HepG2 (cell line): ENCODE data around the gene MIS18BP1. TPM values are rescaled to one million over a fixed set of nuclear protein-coding genes. Genes with fewer than 3 reads are reported as not detected.
"Not testable (repeated sequence)": the region's sequence is repeated elsewhere in the genome, so short reads cannot be mapped to it uniquely, and the experiment has no call there.

Experiments used
- ATAC-seq: fragments of 200-7000 bp; cut with Tn5 transposase; 3 replicates; pipeline ENCODE4 v1.9.1; 2020; ENCODE audit warnings: mild to moderate bottlenecking, moderate library complexity
- BruUV-seq: library from RNA; stranded (reverse); fragments of 400-500 nt; replicated peaks from 2 replicates; lab custom pipeline; 2021; lab: Mats Ljungman, UMichigan
- CTCF ChIA-PET: fragments of 300-600 bp; formaldehyde crosslinking; extraction: SDS; loops from one replicate; lab custom pipeline; 2021; ENCODE audit warnings: low total read pairs, inconsistent platforms, low intra/inter-chr PET ratio; lab: Yijun Ruan, JAX
- POLR2A ChIA-PET: fragments of 350-600 bp; sonication (Branson Sonifier 250); formaldehyde crosslinking; loops from one replicate; lab custom pipeline; 2020; ENCODE audit warnings: antibody characterized with exemption, inconsistent platforms; lab: Yijun Ruan, JAX
- DNase-seq: peaks from one replicate; pipeline ENCODE4 v3.0.0-alpha.2; 2015; ENCODE audit warnings: low spot score
- FAIRE-seq: peaks from 3 replicates; lab custom pipeline; 2011; peaks lifted over from hg19 to GRCh38; lab: Jason Lieb, UNC
- H2AFZ ChIP-seq: one replicate; pipeline ENCODE4 v1.6.1; 2011; ENCODE audit warnings: low read length, inconsistent platforms
- H3K27ac ChIP-seq: fragments of 300-600 bp; 3 replicates; pipeline ENCODE4 v1.8.0; 2011; ENCODE audit warnings: mixed run types, mild to moderate bottlenecking, mixed read lengths, low read length, inconsistent platforms; ENCODE audit not compliant: insufficient read depth; ENCODE audit errors: extremely low read length
- H3K27me3 ChIP-seq, 2 experiments: fragments of 200-600 bp in 1 of 2; 2 replicates in 1 of 2; 3 replicates in 1 of 2; pipeline versions ENCODE4 v1.6.0 to v1.8.0; 2011; ENCODE audit warnings: low read length in 2 of 2, mild to moderate bottlenecking in 2 of 2, moderate library complexity in 2 of 2, inconsistent platforms in 1 of 2; ENCODE audit not compliant: insufficient read depth in 2 of 2, control insufficient read depth in 1 of 2
- H3K36me3 ChIP-seq, 2 experiments: fragments of 200-600 bp in 1 of 2; replicated peaks in 1 of 2; 2 replicates in 1 of 2; 3 replicates in 1 of 2; pipeline versions ENCODE4 v1.5.1 to v1.8.0; 2011; ENCODE audit warnings: low read length in 2 of 2, inconsistent platforms in 1 of 2; ENCODE audit not compliant: insufficient read depth in 2 of 2, control insufficient read depth in 1 of 2
- H3K4me1 ChIP-seq: 2 replicates; pipeline ENCODE4 v1.5.1; 2012; ENCODE audit warnings: low read length, inconsistent platforms; ENCODE audit not compliant: insufficient read depth
- H3K4me2 ChIP-seq: 2 replicates; pipeline ENCODE4 v1.6.0; 2011; ENCODE audit warnings: low read depth, low read length, inconsistent platforms
- H3K4me3 ChIP-seq, 3 experiments: fragments of 200-600 bp in 1 of 3; sonication (generic), shearing (Covaris generic) in 1 of 3; replicated peaks in 1 of 3; 2 replicates each; pipeline ENCODE4 v1.5.1; 2011 to 2016; ENCODE audit warnings: low read length in 3 of 3, inconsistent platforms in 2 of 3, low read depth in 2 of 3, mild to moderate bottlenecking in 2 of 3, control low read depth in 1 of 3, mixed read lengths in 1 of 3; ENCODE audit not compliant: insufficient read depth in 1 of 3
- H3K79me2 ChIP-seq: one replicate; pipeline ENCODE4 v1.6.1; 2011; ENCODE audit warnings: low read length, inconsistent platforms; ENCODE audit not compliant: insufficient read depth
- H3K9ac ChIP-seq: 2 replicates; pipeline ENCODE4 v1.6.0; 2011; ENCODE audit warnings: mild to moderate bottlenecking, low read depth, low read length, inconsistent platforms; ENCODE audit not compliant: insufficient read depth
- H3K9me3 ChIP-seq: 2 replicates; pipeline ENCODE4 v1.5.1; 2012; ENCODE audit warnings: mild to moderate bottlenecking, low read length
- H4K20me1 ChIP-seq: 2 replicates; pipeline ENCODE4 v1.6.0; 2011; ENCODE audit warnings: inconsistent platforms, mild to moderate bottlenecking, low read length, moderate library complexity; ENCODE audit not compliant: insufficient read depth
- ARHGAP35 ChIP-seq: sonication (generic); formaldehyde crosslinking; IDR thresholded peaks from 2 replicates; pipeline ENCODE4 v1.9.0; 2022; ENCODE audit warnings: mild to moderate bottlenecking, inconsistent platforms, moderate library complexity, missing genetic modification reagents, borderline replicate concordance
- CHD4 ChIP-seq: fragments of 200-600 bp; sonication (generic); IDR thresholded peaks from 2 replicates; pipeline ENCODE4 v1.7.0; 2017; ENCODE audit warnings: mild to moderate bottlenecking, low read length, borderline replicate concordance
- E2F2 ChIP-seq: sonication (generic); formaldehyde crosslinking; IDR thresholded peaks from 2 replicates; pipeline ENCODE4 v1.4.0; 2020; ENCODE audit warnings: missing genetic modification reagents, borderline replicate concordance
- ELK4 ChIP-seq: sonication (generic); formaldehyde crosslinking; IDR thresholded peaks from 2 replicates; pipeline ENCODE4 v1.9.0; 2021; ENCODE audit warnings: missing genetic modification reagents, borderline replicate concordance
- FOSL2 ChIP-seq: sonication (generic); formaldehyde crosslinking; IDR thresholded peaks from 2 replicates; pipeline ENCODE4 v1.4.0; 2020; ENCODE audit warnings: missing genetic modification reagents
- FOXM1 ChIP-seq: sonication (generic); formaldehyde crosslinking; IDR thresholded peaks from 2 replicates; pipeline ENCODE4 v1.5.0; 2020; ENCODE audit warnings: missing genetic modification reagents
- KDM3A ChIP-seq: IDR thresholded peaks from 2 replicates; pipeline ENCODE4 v1.6.1; 2018; ENCODE audit warnings: low read depth, missing compliant biosample characterization
- PHF8 ChIP-seq: sonication (generic); formaldehyde crosslinking; IDR thresholded peaks from 2 replicates; pipeline ENCODE4 v1.5.0; 2020; ENCODE audit warnings: missing genetic modification reagents
- ZFP1 ChIP-seq: IDR thresholded peaks from 2 replicates; pipeline ENCODE4 v1.6.1; 2016
- ZNF17 ChIP-seq: sonication (generic); formaldehyde crosslinking; IDR thresholded peaks from 2 replicates; pipeline ENCODE4 v1.5.0; 2020; ENCODE audit warnings: mild to moderate bottlenecking, missing genetic modification reagents
- ZNF282 ChIP-seq: fragments of 450-650 bp; IDR thresholded peaks from 2 replicates; pipeline ENCODE4 v1.6.1; 2018; ENCODE audit not compliant: partially characterized antibody
- ZNF782 ChIP-seq: sonication (generic); formaldehyde crosslinking; IDR thresholded peaks from 2 replicates; pipeline ENCODE4 v1.4.0; 2020; ENCODE audit warnings: missing genetic modification reagents, mild to moderate bottlenecking, borderline replicate concordance
- WGBS: methylation state at CpG from one replicate; pipeline ENCODE4 v1.1.6; 2017; ENCODE audit warnings: low lambda C conversion rate; 5-methylcytosine and 5-hydroxymethylcytosine counted together
- in situ Hi-C: cut with HindIII; loops from 2 replicates; pipeline ENCODE4 v1.10.0; 2017; ENCODE audit warnings: low pct_unique_long_range_greater_than_20kb; ENCODE audit not compliant: extremely low pct_ligation_motif_present
- intact Hi-C: fragments of 100-400 bp; cut with micrococcal nuclease; formaldehyde crosslinking; loops from one replicate; pipeline ENCODE4 v1.10.0; 2022; ENCODE audit not compliant: unreplicated experiment
- polyA plus RNA-seq, 8 experiments: library from polyadenylated mRNA; depleted of rRNA in 3 of 8; stranded (reverse) in 7 of 8; unstranded in 1 of 8; fragments of >200 nt; fragmentation: Illumina TruSeq in 4 of 8; extraction: Trizol in 4 of 8; gene quantifications; 2 replicates each; pipeline versions ENCODE4 v1.2.1 to v1.2.3, GENCODE V29; 2011 to 2016; ENCODE audit warnings: low read depth in 4 of 8, missing spikeins in 1 of 8, mixed read lengths in 1 of 8; ENCODE audit not compliant: insufficient read depth in 1 of 8
- total RNA-seq, 5 experiments: library from RNA; depleted of rRNA; stranded (reverse); fragments of >200 nt; fragmentation: Illumina TruSeq; extraction: Trizol; gene quantifications; 2 replicates each; pipeline ENCODE4 v1.2.3, GENCODE V29; 2016; ENCODE audit warnings: low read depth in 1 of 5

The MIS18BP1 gene
- total and polyA plus RNA-seq, 2 of the 13 experiments (the other 11 are each of a cell fraction or from before 2014, with no cell fraction given): 9.5 to 36.4 TPM

GRCh38 chr14:45298423-45299117, 45.6 kb upstream of the MIS18BP1 start (continued):
- TF ChIP-seq ZNF282 (no peak), ZNF782 (CRISPR knock-in tag) (no peak), ELK4 (CRISPR knock-in tag) (no peak)

GRCh38 chr14:45294796-45295195, 41.8 kb upstream of the MIS18BP1 start:
- H3K79me2 ChIP-seq, BruUV-seq, H3K27ac ChIP-seq, DNase-seq, H3K4me1 ChIP-seq, H3K4me3 ChIP-seq, H3K9me3 ChIP-seq, intact Hi-C loops, H3K27me3 ChIP-seq, CTCF ChIA-PET, H3K9ac ChIP-seq, in situ Hi-C loops, FAIRE-seq, ATAC-seq, H3K4me2 ChIP-seq, H4K20me1 ChIP-seq, H3K36me3 ChIP-seq, POLR2A ChIA-PET, H2AFZ ChIP-seq: not testable (repeated sequence)
- 0% methylated on average over 1 of the region's 1 CpG for WGBS

GRCh38 chr14:45290547-45290946, 37.5 kb upstream of the MIS18BP1 start:
- H4K20me1 ChIP-seq: no peaks in the 10 kb centered on the region
- no peak for DNase-seq
- CTCF ChIA-PET: no interaction called here
- no peaks in the 10 kb centered on the region for H3K79me2 ChIP-seq
- H3K4me2 ChIP-seq: no peak overlapping the region
- intact Hi-C loops: no loop called here
- no peak for ATAC-seq
- no peak overlapping the region for H2AFZ ChIP-seq
- H3K4me3 ChIP-seq: no peak overlapping the region
- H3K4me1 ChIP-seq: no peaks in the 10 kb centered on the region
- no peak overlapping the region for H3K9ac ChIP-seq
- H3K9me3 ChIP-seq: no peaks in the 10 kb centered on the region
- BruUV-seq: no TSS peak
- POLR2A ChIA-PET: no interaction called here
- H3K36me3 ChIP-seq: no peaks in the 10 kb centered on the region
- H3K27ac ChIP-seq: no peak overlapping the region
- in situ Hi-C loops: no loop called here
- H3K27me3 ChIP-seq: no peaks in the 10 kb centered on the region
- no peak for TF ChIP-seq ZFP1 (CRISPR knock-in tag)
- TF ChIP-seq KDM3A (CRISPR knock-in tag): no peak
- TF ChIP-seq ARHGAP35 (CRISPR knock-in tag): no peak
- no peak for TF ChIP-seq PHF8 (CRISPR knock-in tag)
- no peak for TF ChIP-seq FOXM1 (CRISPR knock-in tag)
- no peak for TF ChIP-seq ZNF17
- no peak for TF ChIP-seq FOSL2 (CRISPR knock-in tag)
- TF ChIP-seq CHD4: no peak
- no peak for TF ChIP-seq E2F2 (CRISPR knock-in tag)
- no peak for FAIRE-seq
